Epithelial cell of prostate (primary cell): ENCODE data around the gene ZNF599.

ENCODE experiments used
- DNase-seq: peaks from one replicate; pipeline ENCODE4 v3.0.0-alpha.2; 2011; ENCODE audit warnings: low read depth, low spot score
- H3K27ac ChIP-seq: fragments of 450-650 bp; 2 replicates; pipeline ENCODE4 v1.5.1; 2017; ENCODE audit warnings: mild to moderate bottlenecking

The ZNF599 gene

GRCh38 chr19:34757441-34757840 lies 15.6 kb downstream of the ZNF599 start:
- no peak for DNase-seq
- H3K27ac ChIP-seq, result no peak overlapping the region

DNA sequence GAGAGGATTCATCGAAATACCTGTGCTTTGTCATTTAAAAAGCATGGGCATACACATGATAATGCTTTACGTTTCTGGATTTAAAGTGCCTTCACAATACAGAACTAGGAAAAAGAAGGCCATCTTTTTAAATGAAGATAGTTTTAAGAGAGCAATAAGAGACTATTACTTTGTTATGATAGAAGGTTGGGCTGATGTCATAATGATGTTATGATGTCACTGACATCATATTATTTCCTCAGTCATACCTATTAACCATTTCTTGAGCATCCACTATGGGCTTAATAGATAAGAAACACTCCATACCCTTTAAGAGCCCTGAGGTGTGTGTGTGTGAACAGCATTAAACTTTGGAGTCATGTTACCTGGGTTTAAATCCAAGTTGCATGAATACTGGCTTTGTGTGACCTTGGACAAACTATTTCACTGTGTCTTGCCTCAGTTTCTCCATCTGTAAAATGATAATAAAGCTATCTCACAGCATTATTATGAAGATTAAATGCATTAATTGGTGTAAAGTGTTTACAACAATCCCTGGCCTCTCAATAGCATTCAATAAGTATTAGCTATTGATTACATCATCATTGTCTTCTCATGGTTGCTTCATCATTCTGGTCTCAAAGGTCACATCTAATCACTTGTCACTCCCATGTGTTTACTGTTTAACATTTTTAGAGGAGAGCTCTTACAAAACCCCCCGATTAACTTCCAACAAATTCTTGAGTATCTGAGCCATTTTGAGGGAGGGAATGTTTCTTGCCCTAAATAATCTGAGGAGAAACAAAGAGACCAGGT lies 27.9 kb downstream of the ZNF599 start:
- H3K27ac ChIP-seq, result no peak overlapping the region
- DNase-seq, result no peak

DNA sequence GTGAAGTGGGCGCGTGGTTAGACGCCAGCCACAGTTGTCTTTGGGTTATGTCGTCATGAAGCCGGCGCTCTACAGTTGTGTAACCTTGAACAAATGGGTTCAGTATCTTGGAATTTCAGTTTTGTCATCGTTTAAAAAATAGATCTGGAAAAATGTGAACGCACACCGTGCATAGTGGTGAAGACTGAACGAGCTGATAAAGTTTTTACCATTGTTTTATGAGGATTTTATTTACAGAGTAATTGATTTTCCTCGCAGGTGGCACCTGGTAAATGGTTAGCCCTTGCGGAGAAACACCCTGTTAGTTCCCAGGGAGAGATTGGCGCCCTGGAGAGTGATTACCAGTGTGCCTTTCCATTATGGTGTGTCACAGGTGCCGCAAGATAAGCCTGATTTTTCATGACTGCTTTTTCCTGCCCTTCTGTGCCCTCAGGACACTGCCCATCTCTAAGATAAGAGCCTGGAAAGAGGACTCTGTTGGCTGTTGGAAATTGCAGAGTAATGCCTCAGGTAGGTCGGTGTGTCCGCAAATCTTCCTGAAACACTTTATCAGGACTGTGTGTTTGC lies 38.4 kb downstream of the ZNF599 start:
- peak; percentile 50 for DNase-seq
- peak overlapping the region; percentile 90 for H3K27ac ChIP-seq

DNA sequence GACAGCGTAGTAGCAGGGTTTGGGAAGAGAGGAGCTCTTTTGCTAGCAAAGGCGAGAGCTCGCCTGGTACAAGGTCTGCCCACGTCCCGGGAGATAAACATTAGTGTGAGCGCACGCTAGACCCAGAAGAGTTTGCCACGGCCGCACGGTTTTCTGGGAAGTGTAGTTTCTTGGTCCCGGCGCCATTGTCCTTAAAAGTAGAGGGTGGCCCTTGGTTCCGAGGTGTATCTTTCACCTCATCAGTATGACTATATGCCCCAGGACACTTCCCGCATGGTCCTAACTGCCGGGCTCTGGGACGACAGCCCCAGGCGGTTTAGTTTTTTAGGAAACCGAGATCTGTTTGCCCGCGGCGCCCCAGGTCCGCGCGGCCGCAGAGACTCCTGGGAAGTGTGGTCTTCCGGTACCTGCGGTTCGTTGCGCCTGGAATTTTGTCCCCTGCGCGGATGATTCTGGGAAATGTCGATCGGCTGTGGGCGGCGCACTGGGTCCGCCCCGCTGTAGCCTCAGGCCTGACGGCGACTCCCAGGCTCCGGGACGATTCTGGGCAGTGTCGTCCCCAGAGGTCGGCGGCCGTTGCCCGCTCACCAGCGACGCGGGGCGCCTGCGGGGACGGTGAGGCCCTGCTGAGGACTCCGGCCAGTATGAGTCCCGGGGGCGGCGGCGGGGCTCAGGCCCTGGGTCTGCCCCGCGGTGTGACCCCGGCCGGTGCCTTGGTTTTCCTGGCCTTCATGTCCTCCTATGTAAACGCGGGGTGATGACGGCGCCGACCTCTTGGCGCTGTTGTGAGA lies 39.1 kb downstream of the ZNF599 start, which contains the start of gene ZNF181:
TSS of gene ZNF181 (plus strand) at position 498 of the 791 bp plus-strand sequence. CDS start 795 bp downstream, outside the sequence.
- DNase-seq, result peak; percentile 46
- peak within 1 kb of the TSS; percentile 90 for H3K27ac ChIP-seq

DNA sequence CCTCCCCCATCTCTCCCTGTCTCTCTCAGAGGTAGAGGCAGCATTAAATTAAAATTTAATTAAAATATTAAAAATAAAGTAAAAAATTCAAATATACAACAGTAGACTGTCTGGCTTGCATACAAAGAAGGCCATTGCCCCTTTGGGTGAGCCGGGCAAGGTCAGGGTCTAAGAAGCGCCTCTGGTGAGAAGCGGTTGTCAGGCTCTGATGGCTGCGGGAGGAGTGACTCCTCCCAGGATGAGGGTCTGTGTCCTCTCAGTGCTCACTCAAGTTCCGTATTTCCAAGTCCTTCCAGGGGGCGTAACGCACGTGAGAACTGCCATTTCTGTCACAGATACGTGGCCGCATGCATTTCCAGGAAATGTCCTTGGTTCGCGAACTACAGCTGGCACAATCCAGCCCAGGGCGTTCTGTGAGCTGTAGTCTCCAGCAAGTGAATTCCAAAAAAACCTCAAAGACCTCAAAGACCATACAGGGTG lies 39.7 kb downstream of the ZNF599 start:
- peak overlapping the region; percentile 90 for H3K27ac ChIP-seq
- no peak for DNase-seq

- no peak for DNase-seq
- no peak overlapping the region for H3K27ac ChIP-seq
Measured at GRCh38 chr19:34732612-34733211, 40.3 kb downstream of the ZNF599 start.

GRCh38 chr19:34731964-34732363 lies 41.1 kb downstream of the ZNF599 start:
- H3K27ac ChIP-seq, result no peak overlapping the region
- DNase-seq, result no peak

GRCh38 chr19:34731019-34731829 lies 41.8 kb downstream of the ZNF599 start:
- no peak for DNase-seq
- no peak overlapping the region for H3K27ac ChIP-seq

DNA sequence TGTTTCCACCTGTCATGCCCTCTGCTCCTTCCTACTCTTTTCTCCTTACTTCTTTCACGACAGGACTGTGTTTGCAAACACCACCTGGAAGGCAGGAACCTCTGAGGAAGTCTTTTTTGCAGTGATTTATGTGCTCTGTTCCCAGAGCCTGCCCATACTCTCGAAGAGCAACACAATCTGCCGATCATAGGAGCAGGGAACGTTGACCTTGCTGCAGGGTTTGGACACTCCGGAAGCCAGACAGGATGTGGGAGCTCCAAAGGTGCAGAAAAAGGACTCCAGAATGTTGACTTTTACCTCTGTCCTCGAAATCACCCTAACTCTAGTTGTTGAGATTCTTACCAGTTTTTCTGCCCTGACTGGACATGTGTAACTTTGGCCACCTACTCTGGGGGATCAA lies 47.6 kb downstream of the ZNF599 start:
- no peak for DNase-seq
- no peak overlapping the region for H3K27ac ChIP-seq

- DNase-seq, result no peak
- H3K27ac ChIP-seq, result no peak overlapping the region
Measured at GRCh38 chr19:34722353-34722752, 50.7 kb downstream of the ZNF599 start.

- no peak for DNase-seq
Measured at GRCh38 chr19:34715357-34715756, 57.7 kb downstream of the ZNF599 start.

GRCh38 chr19:34713262-34713637 lies 59.8 kb downstream of the ZNF599 start:
- DNase-seq, result no peak
- H3K27ac ChIP-seq, result no peak overlapping the region

More at GRCh38 chr19:34715357-34715756, 57.7 kb downstream of the ZNF599 start:
- no peak overlapping the region for H3K27ac ChIP-seq

DNA sequence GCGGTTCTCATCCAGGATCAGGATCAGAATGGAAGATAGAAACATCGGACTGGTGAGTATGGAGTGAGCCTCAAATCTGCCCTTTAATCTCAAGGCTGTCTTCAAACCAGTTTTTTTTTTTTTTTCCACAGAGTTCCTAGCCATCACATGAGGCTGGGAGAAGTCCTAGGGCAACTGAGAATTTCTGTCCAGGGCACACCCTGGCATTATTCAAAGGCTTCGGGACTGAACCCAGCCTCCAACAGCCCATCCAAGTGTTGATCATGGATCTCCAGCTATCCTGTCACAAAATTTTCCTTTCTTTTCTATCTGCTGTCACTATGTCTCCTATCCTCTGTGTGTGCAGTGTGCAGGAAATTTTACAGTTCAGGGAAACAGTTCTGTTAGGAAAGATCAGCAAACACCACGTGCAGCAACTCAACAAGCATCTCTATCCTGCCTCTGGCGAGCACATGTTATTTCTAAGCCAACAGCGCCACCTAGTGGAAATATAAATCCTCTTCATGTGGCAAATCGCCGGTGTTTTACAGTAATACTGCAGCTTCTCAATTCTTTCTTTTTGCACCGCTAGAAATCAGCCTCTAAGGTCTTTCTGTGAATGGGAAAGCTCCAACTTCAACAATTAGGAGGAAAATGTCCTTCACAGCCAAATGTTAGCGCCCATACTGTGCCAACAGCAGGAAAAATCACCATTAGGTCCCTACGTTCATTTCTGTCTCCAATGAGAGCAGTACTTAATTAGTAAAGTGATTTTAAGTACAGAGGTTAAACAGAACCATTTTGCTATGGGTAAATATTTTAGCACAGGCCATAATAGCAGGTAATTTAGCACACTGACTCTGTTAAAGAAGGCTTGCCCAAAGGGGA lies 60.4 kb downstream of the ZNF599 start:
- peak; percentile 22 for DNase-seq
- H3K27ac ChIP-seq, result no peak overlapping the region

- no peak overlapping the region for H3K27ac ChIP-seq
- no peak for DNase-seq
Measured at GRCh38 chr19:34711890-34712289, 61.1 kb downstream of the ZNF599 start.
